Thyroid gland (tissue), 4 donors: Measurements from ENCODE around the gene DNTTIP2. TPM values are rescaled to one million over a fixed set of nuclear protein-coding genes. Genes with fewer than 3 reads are reported as not detected.

ENCODE experiments used
- DNase-seq, 2 donors: peaks; one replicate each; pipeline ENCODE4 v3.0.0-alpha.2; 2019
- H3K27ac ChIP-seq, 3 donors: fragments of 200-600 bp; sonication (generic); 1 replicate in 2 of 3; 2 replicates in 1 of 3; pipeline ENCODE4 v1.5.1; 2016 to 2019; ENCODE audit warnings: mild to moderate bottlenecking in 1 of 3, moderate library complexity in 1 of 3
- H3K27me3 ChIP-seq: fragments of 200-600 bp; sonication (generic); one replicate; pipeline ENCODE4 v1.5.1; 2019
- H3K36me3 ChIP-seq, 2 donors: fragments of 200-600 bp; sonication (generic); one replicate each; pipeline ENCODE4 v1.5.1; 2016 to 2019
- H3K4me1 ChIP-seq, 2 donors: fragments of 200-600 bp; sonication (generic); one replicate each; pipeline ENCODE4 v1.5.1; 2017 to 2019
- H3K4me3 ChIP-seq, 3 donors: fragments of 200-600 bp; sonication (generic); replicated peaks in 1 of 3; 1 replicate in 2 of 3; 2 replicates in 1 of 3; pipeline ENCODE4 v1.5.1; 2016; ENCODE audit warnings: mild to moderate bottlenecking in 1 of 3
- H3K9me3 ChIP-seq: fragments of 200-600 bp; sonication (generic); one replicate; pipeline ENCODE4 v1.5.1; 2017
- POLR2A ChIP-seq, 2 donors: fragments of 450-650 bp; IDR thresholded peaks; one replicate each; pipeline ENCODE4 v1.6.1; 2017; ENCODE audit warnings: antibody characterized with exemption in 2 of 2, mild to moderate bottlenecking in 2 of 2, moderate library complexity in 1 of 2
- WGBS, 2 donors: methylation state at CpG; one replicate each; pipeline ENCODE4 v1.1.5; 2017; 5-methylcytosine and 5-hydroxymethylcytosine counted together
- intact Hi-C: fragments of 100-400 bp; cut with DNase I; formaldehyde crosslinking; loops from one replicate; pipeline ENCODE4 v1.15.1; 2023
- total RNA-seq, 4 donors: library from RNA; depleted of rRNA; stranded (reverse); fragments of >200 nt; gene quantifications; one replicate each; pipeline ENCODE4 v1.2.3, GENCODE V29; 2016
- TF ChIP-seq, protein P1 (sequence below), 6 experiments: fragments of 200-600 bp in 3 of 6; fragments of 450-650 bp in 3 of 6; sonication (generic) in 3 of 6; IDR thresholded peaks; one replicate each; pipeline ENCODE4 v1.5.1; 2016 to 2019; ENCODE audit warnings: antibody characterized with exemption in 6 of 6, mild to moderate bottlenecking in 2 of 6, inconsistent platforms in 1 of 6, moderate library complexity in 1 of 6

DNTTIP2 gene
- total RNA-seq, 4 donors from 2014 or later, result 21.9 to 32.0 (median 27.2) TPM

DNA sequence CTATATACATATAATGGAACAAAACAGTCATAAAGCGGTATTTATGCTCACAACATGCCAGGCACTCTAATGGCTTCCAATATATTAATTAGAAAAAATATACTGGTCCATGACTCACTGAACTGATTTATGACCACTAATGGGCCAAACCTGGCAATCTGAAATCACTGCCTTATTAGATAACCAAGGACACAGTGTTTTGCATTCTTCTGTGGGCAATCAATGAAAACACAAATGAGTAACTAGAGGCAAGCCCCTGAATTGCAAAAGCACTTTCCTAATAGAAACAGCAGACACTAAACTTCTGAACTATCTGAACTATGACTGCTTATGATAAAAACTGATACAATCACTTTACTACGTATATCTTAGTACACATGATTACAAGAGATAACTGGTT is 26.7 kb upstream of the DNTTIP2 start:
- TF ChIP-seq POLR2A (IDR thresholded peaks at IDR 0.05), result no peak
- TF ChIP-seq, protein P1, sequence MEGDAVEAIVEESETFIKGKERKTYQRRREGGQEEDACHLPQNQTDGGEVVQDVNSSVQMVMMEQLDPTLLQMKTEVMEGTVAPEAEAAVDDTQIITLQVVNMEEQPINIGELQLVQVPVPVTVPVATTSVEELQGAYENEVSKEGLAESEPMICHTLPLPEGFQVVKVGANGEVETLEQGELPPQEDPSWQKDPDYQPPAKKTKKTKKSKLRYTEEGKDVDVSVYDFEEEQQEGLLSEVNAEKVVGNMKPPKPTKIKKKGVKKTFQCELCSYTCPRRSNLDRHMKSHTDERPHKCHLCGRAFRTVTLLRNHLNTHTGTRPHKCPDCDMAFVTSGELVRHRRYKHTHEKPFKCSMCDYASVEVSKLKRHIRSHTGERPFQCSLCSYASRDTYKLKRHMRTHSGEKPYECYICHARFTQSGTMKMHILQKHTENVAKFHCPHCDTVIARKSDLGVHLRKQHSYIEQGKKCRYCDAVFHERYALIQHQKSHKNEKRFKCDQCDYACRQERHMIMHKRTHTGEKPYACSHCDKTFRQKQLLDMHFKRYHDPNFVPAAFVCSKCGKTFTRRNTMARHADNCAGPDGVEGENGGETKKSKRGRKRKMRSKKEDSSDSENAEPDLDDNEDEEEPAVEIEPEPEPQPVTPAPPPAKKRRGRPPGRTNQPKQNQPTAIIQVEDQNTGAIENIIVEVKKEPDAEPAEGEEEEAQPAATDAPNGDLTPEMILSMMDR (IDR thresholded peaks at IDR 0.05), result no peak
- peaks cover 5 to 6% of the 10 kb centered on the region in 2 donors for H3K36me3 ChIP-seq
- WGBS, 2 donors, result 86 to 92% methylated on average over 2 of the region's 2 CpGs
- no peaks in the 10 kb centered on the region for H3K9me3 ChIP-seq
- H3K4me1 ChIP-seq, result peaks cover 27 to 43% of the 10 kb centered on the region in 2 donors
- H3K27ac ChIP-seq, result peak overlapping the region in 2 of 3 donors; percentile 29 to 56
- intact Hi-C loops, result no loop called here
- H3K4me3 ChIP-seq, result no peak overlapping the region
- no peak for DNase-seq
- no peaks in the 10 kb centered on the region for H3K27me3 ChIP-seq

DNA sequence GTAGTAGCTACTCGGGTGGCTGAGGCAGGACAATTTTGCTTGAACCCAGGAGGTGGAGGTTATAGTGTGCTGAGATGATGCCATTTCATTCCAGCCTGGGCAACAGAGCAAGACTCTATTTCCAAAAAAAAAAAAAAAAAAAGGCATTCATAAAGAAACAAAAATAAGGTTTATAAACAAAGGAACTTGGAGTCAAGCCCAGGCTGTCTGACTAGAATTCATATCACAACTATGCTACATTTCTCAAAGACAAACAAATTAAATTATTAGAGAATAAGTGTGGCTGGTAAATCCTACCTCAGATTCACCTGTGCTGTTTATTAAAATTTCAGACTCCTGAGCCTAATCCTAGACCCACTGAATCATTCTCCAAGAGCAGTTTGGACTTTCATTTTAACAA is 26.0 kb upstream of the DNTTIP2 start:
- H3K27ac ChIP-seq, result peak overlapping the region; percentile 29 to 56 (median 52)
- H3K4me1 ChIP-seq, result peaks cover 27 to 43% of the 10 kb centered on the region in 2 donors
- no peak overlapping the region for H3K4me3 ChIP-seq
- no peaks in the 10 kb centered on the region for H3K9me3 ChIP-seq
- intact Hi-C loops, result no loop called here
- no peaks in the 10 kb centered on the region for H3K27me3 ChIP-seq
- no peak for DNase-seq
- WGBS, 2 donors, result 79 to 95% methylated on average over 1 of the region's 1 CpG
- TF ChIP-seq POLR2A (IDR thresholded peaks at IDR 0.05), result no peak
- TF ChIP-seq, protein P1 (IDR thresholded peaks at IDR 0.05), result no peak
- peaks cover 5 to 8% of the 10 kb centered on the region in 2 donors for H3K36me3 ChIP-seq

DNA sequence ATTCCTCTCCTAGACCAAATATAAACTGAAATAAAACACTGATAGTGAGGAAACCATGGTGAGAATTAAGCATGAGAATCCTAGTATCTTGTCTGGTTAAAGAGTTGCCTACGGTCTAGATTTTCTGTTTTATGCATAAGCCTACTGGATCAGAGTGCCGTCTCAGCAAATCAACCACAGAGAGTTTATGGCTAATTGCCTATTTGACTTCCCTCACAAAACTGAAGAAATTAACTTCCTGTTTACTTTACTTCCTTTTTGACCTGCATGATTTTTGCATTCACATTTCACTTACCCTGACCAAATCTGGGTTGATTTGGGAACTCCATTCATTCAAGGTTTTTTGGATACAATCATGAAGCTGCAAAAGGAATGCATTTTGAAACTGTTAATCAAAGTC is 25.2 kb upstream of the DNTTIP2 start:
- no peak for DNase-seq
- no peaks in the 10 kb centered on the region for H3K27me3 ChIP-seq
- H3K9me3 ChIP-seq, result no peaks in the 10 kb centered on the region
- WGBS, 2 donors, result 67 to 70% methylated on average over 2 of the region's 2 CpGs
- TF ChIP-seq, protein P1 (IDR thresholded peaks at IDR 0.05), result no peak
- H3K27ac ChIP-seq, result peak overlapping the region in 1 of 3 donors; percentile 29
- H3K4me3 ChIP-seq, result no peak overlapping the region
- peaks cover 27 to 43% of the 10 kb centered on the region in 2 donors for H3K4me1 ChIP-seq
- H3K36me3 ChIP-seq, result peaks cover 5 to 12% of the 10 kb centered on the region in 2 donors
- intact Hi-C loops, result no loop called here

DNA sequence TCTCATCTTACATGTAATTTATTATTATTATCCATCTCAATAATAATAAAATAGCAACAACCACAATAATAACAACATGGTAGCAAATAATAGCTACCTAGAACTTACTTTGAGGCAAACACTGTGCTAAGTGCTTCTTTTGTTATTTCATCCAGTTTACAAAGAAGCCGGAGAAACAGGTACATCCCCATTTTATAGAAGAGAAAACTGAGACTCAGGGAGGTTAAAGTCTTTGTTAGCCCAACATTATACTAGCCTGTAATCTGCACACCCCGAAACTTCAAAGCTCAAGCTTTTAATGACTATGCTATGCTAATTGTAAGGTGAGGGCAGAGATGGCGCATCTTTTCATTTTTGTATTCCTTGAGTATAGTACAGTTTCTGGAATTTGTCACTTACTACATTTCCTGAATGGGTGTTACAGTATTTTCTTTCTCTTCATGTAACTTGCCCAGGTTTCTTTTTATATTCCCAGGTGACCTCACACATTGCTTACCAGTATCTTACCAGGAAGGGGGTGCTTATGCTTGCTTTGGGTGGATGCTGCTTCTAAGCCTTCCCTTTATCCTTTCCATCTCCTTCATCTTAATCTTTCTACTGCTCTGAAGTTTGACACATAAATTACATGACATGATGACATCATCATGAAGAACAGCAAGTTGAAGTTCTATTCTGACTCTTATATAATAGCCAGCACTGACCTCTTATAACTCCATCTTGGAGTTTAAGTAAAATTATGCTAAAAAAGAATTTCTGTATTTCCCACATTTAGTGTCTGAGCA is 21.9 kb upstream of the DNTTIP2 start:
- no peaks in the 10 kb centered on the region for H3K27me3 ChIP-seq
- H3K4me1 ChIP-seq, result peaks cover 21 to 23% of the 10 kb centered on the region in 2 donors
- H3K36me3 ChIP-seq, result peaks cover 15 to 24% of the 10 kb centered on the region in 2 donors
- H3K9me3 ChIP-seq, result no peaks in the 10 kb centered on the region
- WGBS, 2 donors, result 94 to 95% methylated on average over 3 of the region's 3 CpGs
- no peak for DNase-seq
- TF ChIP-seq, protein P1 (IDR thresholded peaks at IDR 0.05), result no peak
- TF ChIP-seq POLR2A (IDR thresholded peaks at IDR 0.05), result no peak
- H3K27ac ChIP-seq, result no peak overlapping the region
- H3K4me3 ChIP-seq, result no peak overlapping the region
- intact Hi-C loops, result no loop called here

DNA sequence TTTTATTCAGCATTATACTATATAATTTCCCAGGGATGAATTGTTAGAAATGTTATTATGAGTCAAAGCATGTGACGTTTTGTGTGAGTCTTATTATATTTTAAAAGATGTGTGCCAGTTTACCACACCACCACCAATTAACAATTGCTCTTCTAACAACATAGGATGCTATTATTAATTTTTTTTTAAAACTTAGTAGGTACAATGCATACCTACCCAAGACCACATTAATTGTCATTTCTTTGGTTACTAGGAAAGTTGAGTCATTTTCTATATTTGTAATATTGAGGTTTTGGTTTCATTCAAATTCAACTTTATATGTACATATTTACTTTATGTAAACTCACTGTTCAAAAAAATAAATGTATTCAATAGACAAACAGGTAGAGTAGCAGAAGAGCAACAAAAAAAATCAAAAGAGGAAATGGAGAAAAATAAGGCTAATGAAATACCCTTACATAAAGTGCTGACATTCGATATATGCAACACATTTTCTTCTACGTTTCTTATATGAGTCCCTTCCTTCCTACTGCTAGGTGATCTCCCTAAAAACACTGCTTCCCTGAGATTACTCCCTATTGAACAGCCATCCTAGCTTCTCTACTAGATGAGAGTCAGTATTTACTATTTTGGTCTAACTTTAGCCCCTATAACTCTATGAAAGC is 20.7 kb upstream of the DNTTIP2 start:
- no peak for DNase-seq
- H3K27me3 ChIP-seq, result no peaks in the 10 kb centered on the region
- intact Hi-C loops, result no loop called here
- H3K4me1 ChIP-seq, result peaks cover 10 to 11% of the 10 kb centered on the region in 2 donors
- H3K36me3 ChIP-seq, result peaks cover 22 to 28% of the 10 kb centered on the region in 2 donors
- no peak overlapping the region for H3K27ac ChIP-seq
- no peak overlapping the region for H3K4me3 ChIP-seq
- no peaks in the 10 kb centered on the region for H3K9me3 ChIP-seq
- WGBS, 2 donors, result 89 to 91% methylated on average over 3 of the region's 3 CpGs
- no peak for TF ChIP-seq POLR2A (IDR thresholded peaks at IDR 0.05)
- TF ChIP-seq, protein P1 (IDR thresholded peaks at IDR 0.05), result no peak
